HepG2 (cell line): Measurements from ENCODE around the gene RDH8. TPM values are rescaled to one million over a fixed set of nuclear protein-coding genes. Genes with fewer than 3 reads are reported as not detected.

Experiments
- ATAC-seq: fragments of 200-7000 bp; cut with Tn5 transposase; 3 replicates; pipeline ENCODE4 v1.9.1; 2020; ENCODE audit warnings: mild to moderate bottlenecking, moderate library complexity
- BruUV-seq: library from RNA; stranded (reverse); fragments of 400-500 nt; replicated peaks from 2 replicates; lab custom pipeline; 2021; lab: Mats Ljungman, UMichigan
- CTCF ChIA-PET: fragments of 300-600 bp; formaldehyde crosslinking; extraction: SDS; loops from one replicate; lab custom pipeline; 2021; ENCODE audit warnings: low total read pairs, inconsistent platforms, low intra/inter-chr PET ratio; lab: Yijun Ruan, JAX
- POLR2A ChIA-PET: fragments of 350-600 bp; sonication (Branson Sonifier 250); formaldehyde crosslinking; loops from one replicate; lab custom pipeline; 2020; ENCODE audit warnings: antibody characterized with exemption, inconsistent platforms; lab: Yijun Ruan, JAX
- DNase-seq: peaks from one replicate; pipeline ENCODE4 v3.0.0-alpha.2; 2015; ENCODE audit warnings: low spot score
- FAIRE-seq: peaks from 3 replicates; lab custom pipeline; 2011; peaks lifted over from hg19 to GRCh38; lab: Jason Lieb, UNC
- H2AFZ ChIP-seq: one replicate; pipeline ENCODE4 v1.6.1; 2011; ENCODE audit warnings: low read length, inconsistent platforms
- H3K27ac ChIP-seq: fragments of 300-600 bp; 3 replicates; pipeline ENCODE4 v1.8.0; 2011; ENCODE audit warnings: mixed run types, mild to moderate bottlenecking, mixed read lengths, low read length, inconsistent platforms; ENCODE audit not compliant: insufficient read depth; ENCODE audit errors: extremely low read length
- H3K27me3 ChIP-seq, 2 experiments: fragments of 200-600 bp in 1 of 2; 2 replicates in 1 of 2; 3 replicates in 1 of 2; pipeline versions ENCODE4 v1.6.0 to v1.8.0; 2011; ENCODE audit warnings: low read length in 2 of 2, mild to moderate bottlenecking in 2 of 2, moderate library complexity in 2 of 2, inconsistent platforms in 1 of 2; ENCODE audit not compliant: insufficient read depth in 2 of 2, control insufficient read depth in 1 of 2
- H3K36me3 ChIP-seq, 2 experiments: fragments of 200-600 bp in 1 of 2; replicated peaks in 1 of 2; 2 replicates in 1 of 2; 3 replicates in 1 of 2; pipeline versions ENCODE4 v1.5.1 to v1.8.0; 2011; ENCODE audit warnings: low read length in 2 of 2, inconsistent platforms in 1 of 2; ENCODE audit not compliant: insufficient read depth in 2 of 2, control insufficient read depth in 1 of 2
- H3K4me1 ChIP-seq: 2 replicates; pipeline ENCODE4 v1.5.1; 2012; ENCODE audit warnings: low read length, inconsistent platforms; ENCODE audit not compliant: insufficient read depth
- H3K4me2 ChIP-seq: 2 replicates; pipeline ENCODE4 v1.6.0; 2011; ENCODE audit warnings: low read depth, low read length, inconsistent platforms
- H3K4me3 ChIP-seq, 3 experiments: fragments of 200-600 bp in 1 of 3; sonication (generic), shearing (Covaris generic) in 1 of 3; replicated peaks in 1 of 3; 2 replicates each; pipeline ENCODE4 v1.5.1; 2011 to 2016; ENCODE audit warnings: low read length in 3 of 3, inconsistent platforms in 2 of 3, low read depth in 2 of 3, mild to moderate bottlenecking in 2 of 3, control low read depth in 1 of 3, mixed read lengths in 1 of 3; ENCODE audit not compliant: insufficient read depth in 1 of 3
- H3K79me2 ChIP-seq: one replicate; pipeline ENCODE4 v1.6.1; 2011; ENCODE audit warnings: low read length, inconsistent platforms; ENCODE audit not compliant: insufficient read depth
- H3K9ac ChIP-seq: 2 replicates; pipeline ENCODE4 v1.6.0; 2011; ENCODE audit warnings: mild to moderate bottlenecking, low read depth, low read length, inconsistent platforms; ENCODE audit not compliant: insufficient read depth
- H3K9me3 ChIP-seq: 2 replicates; pipeline ENCODE4 v1.5.1; 2012; ENCODE audit warnings: mild to moderate bottlenecking, low read length
- H4K20me1 ChIP-seq: 2 replicates; pipeline ENCODE4 v1.6.0; 2011; ENCODE audit warnings: inconsistent platforms, mild to moderate bottlenecking, low read length, moderate library complexity; ENCODE audit not compliant: insufficient read depth
- CEBPZ ChIP-seq: IDR thresholded peaks from 2 replicates; pipeline ENCODE4 v1.6.1; 2012; ENCODE audit warnings: low read length, improper control_type of control experiment
- FOXK2 ChIP-seq: fragments of 450-650 bp; IDR thresholded peaks from 2 replicates; pipeline ENCODE4 v1.6.1; 2016
- KDM4B ChIP-seq: sonication (generic); formaldehyde crosslinking; IDR thresholded peaks from 2 replicates; pipeline ENCODE4 v1.4.0; 2020; ENCODE audit warnings: missing genetic modification reagents
- MYNN ChIP-seq: sonication (generic); formaldehyde crosslinking; IDR thresholded peaks from 2 replicates; pipeline ENCODE4 v1.4.0; 2020; ENCODE audit warnings: mild to moderate bottlenecking, low read depth, missing genetic modification reagents
- NFYB ChIP-seq: sonication (generic); formaldehyde crosslinking; IDR thresholded peaks from 2 replicates; pipeline ENCODE4 v1.4.0; 2020; ENCODE audit warnings: missing genetic modification reagents
- NFYC ChIP-seq: IDR thresholded peaks from 2 replicates; pipeline ENCODE4 v1.6.1; 2016; ENCODE audit warnings: missing genetic modification reagents, missing compliant biosample characterization
- PHF20 ChIP-seq: sonication (generic); formaldehyde crosslinking; IDR thresholded peaks from 2 replicates; pipeline ENCODE4 v1.5.0; 2020; ENCODE audit warnings: mild to moderate bottlenecking, missing genetic modification reagents
- THAP11 ChIP-seq: IDR thresholded peaks from 2 replicates; pipeline ENCODE4 v1.6.1; 2016; ENCODE audit warnings: missing biosample characterization, missing genetic modification reagents
- ZNF143 ChIP-seq: sonication (generic); formaldehyde crosslinking; IDR thresholded peaks from 2 replicates; pipeline ENCODE4 v1.4.0; 2020; ENCODE audit warnings: missing genetic modification reagents
- WGBS: methylation state at CpG from one replicate; pipeline ENCODE4 v1.1.6; 2017; ENCODE audit warnings: low lambda C conversion rate; 5-methylcytosine and 5-hydroxymethylcytosine counted together
- in situ Hi-C: cut with HindIII; loops from 2 replicates; pipeline ENCODE4 v1.10.0; 2017; ENCODE audit warnings: low pct_unique_long_range_greater_than_20kb; ENCODE audit not compliant: extremely low pct_ligation_motif_present
- intact Hi-C: fragments of 100-400 bp; cut with micrococcal nuclease; formaldehyde crosslinking; loops from one replicate; pipeline ENCODE4 v1.10.0; 2022; ENCODE audit not compliant: unreplicated experiment
- polyA plus RNA-seq, 8 experiments: library from polyadenylated mRNA; depleted of rRNA in 3 of 8; stranded (reverse) in 7 of 8; unstranded in 1 of 8; fragments of >200 nt; fragmentation: Illumina TruSeq in 4 of 8; extraction: Trizol in 4 of 8; gene quantifications; 2 replicates each; pipeline versions ENCODE4 v1.2.1 to v1.2.3, GENCODE V29; 2011 to 2016; ENCODE audit warnings: low read depth in 4 of 8, missing spikeins in 1 of 8, mixed read lengths in 1 of 8; ENCODE audit not compliant: insufficient read depth in 1 of 8
- total RNA-seq, 5 experiments: library from RNA; depleted of rRNA; stranded (reverse); fragments of >200 nt; fragmentation: Illumina TruSeq; extraction: Trizol; gene quantifications; 2 replicates each; pipeline ENCODE4 v1.2.3, GENCODE V29; 2016; ENCODE audit warnings: low read depth in 1 of 5
- TF ChIP-seq, protein P1 (sequence below): sonication (generic); formaldehyde crosslinking; IDR thresholded peaks from 2 replicates; pipeline ENCODE4 v1.5.0; 2020; ENCODE audit warnings: missing genetic modification reagents, mild to moderate bottlenecking, borderline replicate concordance
- TF ChIP-seq, protein P2 (sequence below): sonication (generic); formaldehyde crosslinking; IDR thresholded peaks from 2 replicates; pipeline ENCODE4 v1.4.0; 2020; ENCODE audit warnings: missing genetic modification reagents

The RDH8 gene
- total and polyA plus RNA-seq, 2 of the 13 experiments (the other 11 are each of a cell fraction or from before 2014, with no cell fraction given), result not detected

DNA sequence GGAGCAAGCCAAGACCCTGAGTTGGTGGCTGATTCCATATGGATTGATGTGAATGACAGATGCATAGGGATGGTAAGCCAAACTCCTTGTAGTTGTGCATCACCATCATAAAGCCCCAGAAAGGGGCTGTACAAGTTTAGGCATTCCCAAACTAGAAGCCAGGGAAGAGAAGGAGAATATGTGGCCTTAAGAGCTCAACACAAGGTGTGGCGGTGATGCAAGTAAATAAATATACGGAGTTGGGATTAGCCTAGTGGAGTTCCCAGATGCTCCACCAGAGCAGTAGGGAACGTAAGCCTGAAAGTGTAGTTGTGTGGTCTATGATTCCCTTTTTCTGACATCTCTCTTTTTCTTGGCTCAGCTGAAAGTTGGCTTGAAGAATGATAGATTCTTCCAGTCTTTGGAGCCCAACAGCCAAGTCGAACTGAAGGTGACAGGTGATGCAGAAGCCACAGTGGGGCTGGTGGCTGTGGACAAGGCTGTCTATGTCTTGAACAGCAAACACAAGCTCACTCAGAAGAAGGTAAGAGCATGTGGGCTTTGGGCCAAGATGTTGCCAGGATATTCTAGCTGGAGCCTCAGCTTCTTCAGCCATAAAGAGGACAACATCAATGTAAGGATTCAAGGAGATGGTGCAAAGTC, 30.1 kb downstream of the RDH8 start:
- 21% methylated on average over 4 of the region's 4 CpGs for WGBS
- Histone ChIP-seq H3K9ac (no peak overlapping the region), H3K27me3 (no peaks in the 10 kb centered on the region), H3K36me3 (no peaks in the 10 kb centered on the region), H2AFZ (no peak overlapping the region), H4K20me1 (no peaks in the 10 kb centered on the region), H3K9me3 (no peaks in the 10 kb centered on the region), H3K4me2 (no peak overlapping the region), H3K4me1 (no peaks in the 10 kb centered on the region), H3K79me2 (no peaks in the 10 kb centered on the region), H3K4me3 (no peak overlapping the region), H3K27ac (no peak overlapping the region)
- in situ Hi-C loops (no loop called here), intact Hi-C loops (no loop called here)
- DNase-seq (no peak), FAIRE-seq (no peak), ATAC-seq (no peak)
- TF ChIP-seq FOXK2, result no peak
- no peak for TF ChIP-seq PHF20 (CRISPR knock-in tag)
- TF ChIP-seq KDM4B (CRISPR knock-in tag), result no peak
- TF ChIP-seq MYNN (CRISPR knock-in tag), result no peak
- TF ChIP-seq, protein P1, sequence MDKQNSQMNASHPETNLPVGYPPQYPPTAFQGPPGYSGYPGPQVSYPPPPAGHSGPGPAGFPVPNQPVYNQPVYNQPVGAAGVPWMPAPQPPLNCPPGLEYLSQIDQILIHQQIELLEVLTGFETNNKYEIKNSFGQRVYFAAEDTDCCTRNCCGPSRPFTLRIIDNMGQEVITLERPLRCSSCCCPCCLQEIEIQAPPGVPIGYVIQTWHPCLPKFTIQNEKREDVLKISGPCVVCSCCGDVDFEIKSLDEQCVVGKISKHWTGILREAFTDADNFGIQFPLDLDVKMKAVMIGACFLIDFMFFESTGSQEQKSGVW, result no peak
- ChIA-PET CTCF (no interaction called here), POLR2A (no interaction called here)
- no TSS peak for BruUV-seq

GRCh38 chr19:10044390-10044789, 31.1 kb downstream of the RDH8 start:
- no peaks in the 10 kb centered on the region for H3K36me3 ChIP-seq
- in situ Hi-C loops (no loop called here), intact Hi-C loops (no loop called here)
- no peak overlapping the region for H3K4me2 ChIP-seq
- no TSS peak for BruUV-seq
- no peaks in the 10 kb centered on the region for H4K20me1 ChIP-seq
- TF ChIP-seq, protein P2, sequence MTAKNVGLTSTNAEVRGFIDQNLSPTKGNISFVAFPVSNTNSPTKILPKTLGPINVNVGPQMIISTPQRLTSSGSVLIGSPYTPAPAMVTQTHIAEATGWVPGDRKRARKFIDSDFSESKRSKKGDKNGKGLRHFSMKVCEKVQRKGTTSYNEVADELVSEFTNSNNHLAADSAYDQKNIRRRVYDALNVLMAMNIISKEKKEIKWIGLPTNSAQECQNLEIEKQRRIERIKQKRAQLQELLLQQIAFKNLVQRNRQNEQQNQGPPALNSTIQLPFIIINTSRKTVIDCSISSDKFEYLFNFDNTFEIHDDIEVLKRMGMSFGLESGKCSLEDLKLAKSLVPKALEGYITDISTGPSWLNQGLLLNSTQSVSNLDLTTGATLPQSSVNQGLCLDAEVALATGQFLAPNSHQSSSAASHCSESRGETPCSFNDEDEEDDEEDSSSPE (CRISPR knock-in tag), result no peak
- TF ChIP-seq NFYC (CRISPR knock-in tag), result peak; percentile 58; the same call in 1 of the 2 replicates
- no peak for TF ChIP-seq CEBPZ
- peak; percentile 64 for TF ChIP-seq NFYB (CRISPR knock-in tag)
- peak; percentile 75 for TF ChIP-seq ZNF143 (CRISPR knock-in tag)
- peak; percentile 89 for TF ChIP-seq THAP11 (CRISPR knock-in tag)
- H3K9me3 ChIP-seq, result no peaks in the 10 kb centered on the region
- H3K27ac ChIP-seq, result no peak overlapping the region
- no peaks in the 10 kb centered on the region for H3K27me3 ChIP-seq
- H3K4me1 ChIP-seq, result no peaks in the 10 kb centered on the region
- POLR2A ChIA-PET, result no interaction called here
- H2AFZ ChIP-seq, result no peak overlapping the region
- H3K4me3 ChIP-seq, result no peak overlapping the region
- no peak overlapping the region for H3K9ac ChIP-seq
- FAIRE-seq (no peak), DNase-seq (no peak), ATAC-seq (no peak)
- 0% methylated on average over 1 of the region's 1 CpG for WGBS
- H3K79me2 ChIP-seq, result no peaks in the 10 kb centered on the region
- CTCF ChIA-PET, result no interaction called here
